LHCN-M2 (cell line): ENCODE data around the gene SERINC4. TPM values are rescaled to one million over a fixed set of nuclear protein-coding genes. Genes with fewer than 3 reads are reported as not detected.
A peak's percentile ranks its signal among the peaks of the same experiment; 100 is the strongest.
"Not testable (repeated sequence)": the region's sequence is repeated elsewhere in the genome, so short reads cannot be mapped to it uniquely, and the experiment has no call there.

Experiments used
- DNase-seq: peaks from one replicate; pipeline ENCODE4 v3.0.0-alpha.2; 2012; ENCODE audit warnings: low read depth
- polyA plus RNA-seq: library from polyadenylated mRNA; unstranded; fragments of >200 nt; gene quantifications from one replicate; pipeline ENCODE4 v1.2.1, GENCODE V29; 2012; ENCODE audit warnings: missing spikeins
- total RNA-seq: library from RNA; depleted of rRNA; stranded (reverse); fragments of >200 nt; gene quantifications from 2 replicates; pipeline ENCODE4 v1.2.3, GENCODE V29; 2014; rRNA removed

The SERINC4 gene
- 0.11 TPM in 1 of 2 replicates, not detected in the other for total RNA-seq
- polyA plus RNA-seq: 0.04 TPM

- DNase-seq: no peak
Measured at GRCh38 chr15:43799945-43800285, at the start of gene SERINC4. Gene SERINC4 (minus strand): TSS chr15:43800220. CDS start chr15:43799986, 234 bp downstream.

GRCh38 chr15:43845421-43845820 lies 45.4 kb upstream of the SERINC4 start:
- no peak for DNase-seq

GRCh38 chr15:43832485-43832884 lies 32.5 kb upstream of the SERINC4 start:
- not testable (repeated sequence) for DNase-seq

- not testable (repeated sequence) for DNase-seq
Measured at GRCh38 chr15:43831519-43832052, 31.6 kb upstream of the SERINC4 start.

- DNase-seq: not testable (repeated sequence)
Measured at GRCh38 chr15:43830691-43831275, 30.8 kb upstream of the SERINC4 start.

GRCh38 chr15:43829951-43830540 lies 30.0 kb upstream of the SERINC4 start:
- DNase-seq: not testable (repeated sequence)

GRCh38 chr15:43828061-43828657 lies 28.1 kb upstream of the SERINC4 start:
- peak; percentile 37 for DNase-seq

GRCh38 chr15:43826508-43827341 lies 26.7 kb upstream of the SERINC4 start, which contains the start of gene WDR76:
Gene WDR76 (plus strand): TSS chr15:43827002. CDS start chr15:43827033, 31 bp downstream.
- DNase-seq: peak; percentile 81

GRCh38 chr15:43826029-43826507 lies 26.0 kb upstream of the SERINC4 start:
- DNase-seq: no peak

- DNase-seq: not testable (repeated sequence)
Measured at GRCh38 chr15:43825305-43825704, 25.3 kb upstream of the SERINC4 start.

GRCh38 chr15:43824302-43825246 lies 24.6 kb upstream of the SERINC4 start, which contains the start of gene MFAP1:
Gene MFAP1 (minus strand): TSS chr15:43824690. CDS start chr15:43824569, 121 bp downstream.
- DNase-seq: peak; percentile 96

- DNase-seq: no peak
Measured at GRCh38 chr15:43821505-43821904, 21.5 kb upstream of the SERINC4 start.

GRCh38 chr15:43815064-43815463 lies 15.0 kb upstream of the SERINC4 start:
- not testable (repeated sequence) for DNase-seq

- no peak for DNase-seq
Measured at GRCh38 chr15:43808960-43809678, 9.1 kb upstream of the SERINC4 start.

GRCh38 chr15:43808435-43808950 lies 8.5 kb upstream of the SERINC4 start:
- no peak for DNase-seq

GRCh38 chr15:43802676-43803075 lies 2.7 kb upstream of the SERINC4 start:
- not testable (repeated sequence) for DNase-seq

GRCh38 chr15:43800286-43801141 lies 494 bp upstream of the SERINC4 start, which contains the start of gene HYPK:
Gene HYPK (plus strand): TSS chr15:43800599. CDS start chr15:43800623, 24 bp downstream.
- DNase-seq: peak; percentile 82
